Fibroblast of peridontal ligament (primary cell): ENCODE results near the gene MRPL12.

ENCODE experiments used
- DNase-seq: peaks from one replicate; pipeline ENCODE4 v3.0.0-alpha.2; 2010; ENCODE audit errors: extremely low read depth

MRPL12 gene

GRCh38 chr17:81702934-81703746 lies at the start of gene MRPL12:
TSS of gene MRPL12 (plus strand) at chr17:81703367. CDS start at chr17:81703502, 135 bp downstream.
- DNase-seq, result peak; percentile 88

- DNase-seq, result no peak
Observed at GRCh38 chr17:81655378-81656117, 47.6 kb upstream of the MRPL12 start.

DNA sequence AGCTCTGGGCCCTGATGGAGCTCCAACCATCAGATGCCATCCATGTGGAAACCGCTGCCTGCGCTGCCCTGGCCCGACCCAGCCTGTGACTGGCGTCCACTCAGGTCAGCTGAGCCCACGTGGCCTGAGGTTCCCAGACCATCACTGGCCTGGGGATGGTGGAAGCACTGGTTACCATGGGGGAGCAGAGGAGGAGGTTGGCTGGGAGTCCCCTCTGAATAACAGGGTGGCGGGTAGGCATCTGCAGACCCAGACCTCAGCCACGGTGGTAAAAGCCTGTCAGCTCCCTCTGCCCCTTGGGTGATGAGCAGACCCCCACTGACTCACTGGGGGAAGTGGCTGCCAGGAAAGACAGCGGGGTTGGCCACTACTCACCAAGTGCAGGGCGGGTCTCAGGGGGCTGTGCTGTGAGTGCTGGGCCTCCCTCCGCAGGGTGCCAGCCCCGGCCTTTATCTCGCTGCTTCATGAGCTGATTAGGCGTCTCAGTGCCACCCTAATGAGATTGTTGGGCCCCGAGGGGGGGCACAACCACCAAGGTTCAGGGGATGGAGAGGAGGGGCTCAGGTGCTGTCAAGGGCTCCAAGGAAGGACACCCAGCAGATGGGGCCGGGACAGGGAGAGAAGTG lies 46.9 kb upstream of the MRPL12 start, which contains the start of gene PDE6G:
PDE6G (minus strand) TSS at position 425 of the 626 bp plus-strand sequence. CDS start 3,237 bp downstream, outside the sequence.
- DNase-seq, result no peak

- DNase-seq, result no peak
Observed at GRCh38 chr17:81656835-81657234, 46.3 kb upstream of the MRPL12 start.

GRCh38 chr17:81659038-81659437 lies 44.1 kb upstream of the MRPL12 start:
- no peak for DNase-seq

DNA sequence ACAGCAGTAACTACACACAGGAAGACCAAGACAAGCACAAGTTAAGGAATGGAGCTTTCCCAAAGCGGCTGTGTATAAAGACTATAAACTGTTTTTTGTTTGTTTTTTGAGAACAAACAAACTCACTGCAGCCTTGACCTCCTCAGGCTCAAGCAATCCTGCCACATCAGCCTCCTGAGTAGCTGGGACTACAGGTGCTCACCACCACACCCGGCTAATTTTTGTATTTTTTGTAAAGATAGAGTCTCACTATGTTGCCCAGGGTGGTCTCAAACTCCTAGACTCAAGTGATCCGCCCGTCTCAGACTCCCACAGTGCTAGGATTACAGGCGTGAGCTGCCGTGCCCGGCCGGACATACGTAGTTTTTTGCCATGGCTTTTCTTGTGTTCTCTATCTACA lies 42.7 kb upstream of the MRPL12 start:
- DNase-seq, result no peak

- DNase-seq, result no peak
Observed at GRCh38 chr17:81662002-81662401, 41.2 kb upstream of the MRPL12 start.

- no peak for DNase-seq
Observed at GRCh38 chr17:81664051-81664470, 39.1 kb upstream of the MRPL12 start.

DNA sequence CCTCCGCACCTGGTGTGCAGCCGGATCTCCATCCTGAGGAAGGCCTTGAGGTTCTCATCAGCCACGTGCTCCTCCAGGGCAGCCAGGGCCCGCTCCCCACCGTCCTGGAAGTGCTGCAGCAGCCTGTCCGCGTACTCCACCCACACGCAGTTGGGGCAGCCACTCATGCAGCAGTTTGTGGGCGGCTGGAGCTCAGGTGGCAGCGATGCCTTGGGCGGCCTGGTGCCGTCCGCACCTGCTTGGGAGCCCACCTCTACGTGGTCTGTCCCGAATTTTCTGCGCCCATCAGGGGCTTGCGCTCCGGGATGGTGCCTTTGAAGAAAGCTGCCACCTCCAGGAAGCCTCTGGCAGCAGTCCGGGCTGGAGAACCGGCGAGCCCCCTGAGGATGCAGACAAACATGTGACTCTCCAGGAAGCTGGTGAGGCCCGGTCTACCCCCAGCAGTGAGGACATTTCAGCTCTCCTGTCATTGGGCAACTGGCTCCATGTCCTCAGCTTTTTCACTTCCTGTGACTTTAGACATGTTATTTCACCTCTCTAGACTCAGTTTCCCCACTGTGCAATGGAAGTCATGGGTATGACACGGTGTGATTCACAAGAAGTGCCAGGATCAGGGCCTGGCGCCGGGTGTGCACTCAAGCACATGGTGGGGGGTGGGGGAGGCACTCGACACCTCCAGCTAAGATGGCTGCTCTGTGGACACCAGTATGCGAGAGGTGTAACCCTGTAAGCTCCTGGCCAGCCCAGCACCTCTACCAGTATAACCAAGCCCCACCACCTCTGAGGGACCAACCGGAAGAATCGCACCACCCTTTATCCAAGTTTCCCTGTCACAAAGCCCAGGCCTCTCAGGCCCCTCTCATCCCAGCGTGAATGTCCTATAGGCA lies 37.7 kb upstream of the MRPL12 start:
- peak; percentile 5 for DNase-seq

- DNase-seq, result no peak
Observed at GRCh38 chr17:81666092-81666341, 37.1 kb upstream of the MRPL12 start.

DNA sequence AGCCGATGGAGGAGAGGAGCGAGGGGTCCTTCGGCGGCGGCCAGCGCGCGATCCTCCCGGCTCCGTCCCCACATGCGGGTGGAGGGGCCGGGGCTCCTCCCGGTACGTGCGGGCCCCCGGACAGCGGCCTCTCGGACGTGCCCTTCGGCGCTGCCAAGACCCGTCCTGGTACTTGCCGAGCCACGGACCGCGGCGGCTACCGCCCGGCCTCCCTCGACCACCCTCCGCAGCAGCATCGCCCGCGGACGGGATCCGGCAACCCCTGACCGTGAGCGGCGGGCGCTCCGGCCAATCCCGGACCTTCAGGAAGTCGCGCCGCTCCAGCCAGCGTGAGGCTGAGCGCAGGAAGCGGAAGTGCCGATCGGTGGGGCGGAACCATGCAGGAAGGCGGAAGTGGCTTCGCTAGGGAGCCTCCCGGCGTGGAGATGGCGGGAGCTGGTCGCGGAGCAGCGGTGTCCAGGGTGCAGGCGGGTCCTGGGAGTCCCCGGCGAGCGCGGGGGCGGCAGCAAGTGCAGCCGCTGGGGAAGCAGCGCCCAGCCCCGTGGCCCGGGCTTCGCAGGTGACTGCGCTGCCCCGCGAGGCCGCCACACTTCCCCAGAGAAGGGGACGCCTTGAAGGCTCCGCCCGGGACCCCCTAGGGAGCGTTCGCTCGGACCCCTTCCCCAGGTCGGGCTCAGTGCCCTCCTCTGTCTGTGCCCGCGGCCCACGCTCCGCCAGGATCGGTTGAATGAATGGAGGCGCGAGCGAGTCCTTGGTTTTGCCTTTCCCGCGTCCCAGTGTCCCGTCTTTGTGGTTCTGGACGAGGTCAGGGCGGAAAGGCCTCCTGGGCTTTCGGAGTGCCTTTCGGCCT lies 36.6 kb upstream of the MRPL12 start, which contains the start of the genes CCDC137 and OXLD1:
CCDC137 (plus strand) TSS at position 396 of the 850 bp plus-strand sequence; CDS start at position 426, 30 bp downstream.
OXLD1 (minus strand) TSS at position 264 of the 850 bp plus-strand sequence; CDS start at position 236, 28 bp downstream.
- peak; percentile 93 for DNase-seq

GRCh38 chr17:81667754-81668153 lies 35.4 kb upstream of the MRPL12 start:
- no peak for DNase-seq

- no peak for DNase-seq
Observed at GRCh38 chr17:81672504-81672903, 30.7 kb upstream of the MRPL12 start.

GRCh38 chr17:81672954-81673353 lies 30.2 kb upstream of the MRPL12 start:
- no peak for DNase-seq

DNA sequence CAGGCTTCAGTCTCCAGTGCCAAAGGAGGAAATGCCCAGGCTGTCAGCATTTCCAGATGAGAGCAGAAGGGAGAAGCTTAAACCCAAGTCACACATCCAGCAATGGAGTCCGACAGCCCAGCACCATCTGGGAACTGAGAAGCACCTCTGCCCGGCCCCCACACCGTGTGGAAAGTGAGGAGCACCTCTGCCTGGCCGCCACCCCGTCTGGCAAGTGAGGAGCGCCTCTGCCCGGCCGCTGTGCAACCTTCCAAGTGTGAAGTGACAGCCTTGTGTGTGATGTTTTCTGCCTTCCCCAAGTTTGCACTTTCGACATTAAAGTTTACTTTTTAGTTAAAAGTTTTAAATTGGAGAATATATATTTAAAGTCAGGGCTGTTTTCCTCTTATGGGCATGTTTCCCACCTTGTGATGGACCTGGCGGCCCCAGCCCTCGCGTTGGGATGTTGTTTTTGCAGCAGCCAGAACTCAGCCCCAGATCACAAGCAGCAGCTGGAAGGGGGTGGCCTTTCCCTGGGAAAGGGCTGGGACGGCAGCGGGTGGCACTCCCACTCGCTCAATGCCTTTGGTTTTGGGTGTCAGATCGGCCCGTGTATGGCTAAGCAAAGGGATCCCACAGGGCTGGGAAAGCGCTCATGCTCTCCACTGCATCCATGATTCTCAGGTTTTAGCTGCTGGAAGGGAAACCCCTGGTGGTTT lies 29.5 kb upstream of the MRPL12 start:
- no peak for DNase-seq

DNA sequence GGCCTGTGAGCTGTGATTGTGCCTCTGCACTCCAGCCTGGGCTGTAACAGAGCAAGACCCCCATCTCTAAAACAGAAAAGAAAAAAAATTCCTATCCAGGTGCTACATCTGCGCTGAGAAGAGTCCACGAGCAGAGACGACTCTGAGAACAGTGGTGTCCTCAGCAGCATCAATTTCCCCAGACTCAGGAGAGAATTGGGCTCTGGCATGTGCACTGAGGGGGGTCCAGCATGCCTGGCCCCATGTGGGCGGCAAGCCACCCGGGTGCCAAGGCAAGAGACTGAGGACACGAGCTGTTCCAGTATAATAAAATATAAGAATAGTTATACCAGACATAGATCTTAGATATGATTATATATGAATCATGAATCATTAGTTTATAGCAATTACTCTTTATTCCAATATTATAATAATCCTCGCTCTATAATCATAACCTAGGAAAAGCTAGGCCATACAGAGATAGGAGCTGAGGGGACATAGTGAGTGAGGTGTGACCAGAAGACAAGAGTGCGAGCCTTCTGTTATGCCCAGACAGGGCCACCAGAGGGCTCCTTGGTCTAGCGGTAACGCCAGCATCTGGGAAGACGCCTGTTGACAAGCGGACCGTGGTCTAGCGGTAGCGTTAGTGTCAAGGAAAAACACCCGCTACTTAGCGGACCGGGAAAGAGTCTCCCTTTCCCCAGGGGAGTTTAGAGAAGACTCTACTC lies 27.5 kb upstream of the MRPL12 start:
- peak; percentile 40 for DNase-seq

DNA sequence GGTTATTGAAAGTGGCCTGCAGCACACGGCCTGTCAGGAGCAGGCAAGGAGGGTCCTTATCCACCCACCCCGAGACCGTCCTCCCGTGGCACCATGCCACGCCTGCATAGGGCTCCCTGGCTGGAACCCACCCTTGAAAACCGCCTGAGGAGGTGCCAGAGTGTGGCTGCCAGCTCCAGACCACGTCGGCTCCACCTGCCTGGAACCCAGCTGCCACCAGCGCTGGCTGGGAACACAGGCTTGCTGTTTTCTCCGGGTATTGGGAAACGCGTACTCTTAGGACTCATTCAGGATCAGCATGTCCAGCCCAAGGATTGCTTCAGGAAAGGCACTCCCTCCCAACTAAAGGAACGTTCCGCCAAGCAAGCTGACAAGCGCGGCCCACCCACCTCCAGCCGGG lies 26.3 kb upstream of the MRPL12 start:
- no peak for DNase-seq

GRCh38 chr17:81680150-81680549 lies 23.0 kb upstream of the MRPL12 start:
- DNase-seq, result no peak

DNA sequence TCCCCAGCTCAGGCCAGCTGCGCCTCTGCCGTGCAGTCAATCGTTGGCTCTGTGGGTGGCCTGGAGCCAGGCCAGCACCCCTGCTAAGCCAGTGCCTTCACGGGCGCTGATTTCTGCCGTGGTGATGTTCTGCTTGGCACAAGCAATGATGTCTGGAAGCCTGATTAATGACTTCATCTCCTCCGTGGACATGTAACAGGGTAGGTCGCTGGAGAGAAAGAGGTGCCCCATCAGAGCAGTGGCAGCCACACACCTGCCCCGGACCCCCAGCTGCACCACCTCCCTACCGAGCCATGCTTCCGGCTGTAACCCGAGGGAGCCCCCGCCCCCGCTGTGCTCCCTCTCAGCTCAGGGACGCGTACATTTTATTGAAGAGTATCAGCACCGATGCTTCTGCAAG lies 21.5 kb upstream of the MRPL12 start:
- peak; percentile 10 for DNase-seq
